Measurements from ENCODE around the gene CCR2.

CCR2 gene

GRCh38 chr3:46405301-46406019, 51.5 kb downstream of the CCR2 start:
- DNase-seq, result no peak

DNA sequence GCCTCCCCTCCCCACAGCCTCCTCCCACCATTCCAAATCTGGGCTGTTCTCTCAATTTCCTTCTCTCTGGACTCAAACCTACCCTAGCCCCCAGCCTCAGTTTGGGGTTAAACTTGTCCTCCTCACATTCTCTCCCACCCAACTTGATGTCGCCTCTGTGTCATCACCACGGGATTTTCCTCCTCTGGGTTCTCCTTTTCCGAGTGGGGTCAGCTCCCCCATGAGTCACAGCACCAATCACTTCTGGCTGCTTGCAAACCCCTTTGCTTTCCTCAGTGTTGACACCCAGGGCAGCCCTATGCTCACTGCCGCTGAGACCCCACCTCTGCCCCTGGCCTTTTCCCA, 52.5 kb downstream of the CCR2 start:
- no peak for DNase-seq

DNA sequence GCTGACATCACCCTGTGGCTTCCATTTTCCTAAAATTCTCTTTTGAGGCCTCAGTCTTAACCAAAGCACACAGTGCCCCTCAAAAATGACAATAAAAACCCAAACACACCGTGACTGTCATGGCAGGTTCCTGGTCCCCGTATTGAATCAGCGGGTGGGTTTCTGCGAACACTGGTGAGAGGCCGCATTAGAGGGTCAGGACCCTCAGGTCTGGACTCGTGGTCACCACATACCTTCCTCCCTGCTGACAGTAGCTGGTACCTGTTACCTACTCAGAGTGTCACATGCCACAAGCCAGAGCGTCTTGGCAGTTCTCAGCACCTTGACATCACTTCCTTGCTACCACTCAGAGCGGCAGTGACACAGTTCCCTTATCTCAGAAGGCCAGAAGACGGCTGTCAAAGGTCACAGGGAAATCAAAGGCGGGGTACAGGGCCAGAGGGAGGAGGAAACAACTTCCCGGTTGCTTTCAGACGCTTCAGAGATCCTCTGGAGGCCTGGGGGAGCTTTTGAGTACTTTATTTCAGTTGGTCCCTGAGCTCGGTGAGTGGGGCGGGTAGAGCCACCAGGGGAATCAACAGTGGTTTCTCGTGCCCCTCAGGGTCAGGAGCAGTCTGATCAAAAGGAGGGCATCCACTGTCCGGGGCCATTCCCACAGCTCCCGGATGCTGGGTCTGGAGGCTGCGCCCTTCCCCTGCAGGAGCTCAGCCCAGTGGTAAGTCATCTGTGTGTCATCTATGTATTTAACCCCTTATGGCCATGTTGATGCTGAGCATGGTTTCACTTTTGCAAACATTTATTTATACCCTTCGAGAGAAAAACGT, 53.1 kb downstream of the CCR2 start, which contains the start of the genes CCR5AS and CCRL2:
CCR5AS (minus strand) TSS at position 279 of the 824 bp plus-strand sequence.
CCRL2 (plus strand) TSS at position 472 of the 824 bp plus-strand sequence. CDS start 821 bp downstream, outside the sequence.
- peak; percentile 49 to 58 for DNase-seq

- no peak for DNase-seq
These were observed 54.1 kb downstream of the CCR2 start for GRCh38 chr3:46407970-46408369.

DNA sequence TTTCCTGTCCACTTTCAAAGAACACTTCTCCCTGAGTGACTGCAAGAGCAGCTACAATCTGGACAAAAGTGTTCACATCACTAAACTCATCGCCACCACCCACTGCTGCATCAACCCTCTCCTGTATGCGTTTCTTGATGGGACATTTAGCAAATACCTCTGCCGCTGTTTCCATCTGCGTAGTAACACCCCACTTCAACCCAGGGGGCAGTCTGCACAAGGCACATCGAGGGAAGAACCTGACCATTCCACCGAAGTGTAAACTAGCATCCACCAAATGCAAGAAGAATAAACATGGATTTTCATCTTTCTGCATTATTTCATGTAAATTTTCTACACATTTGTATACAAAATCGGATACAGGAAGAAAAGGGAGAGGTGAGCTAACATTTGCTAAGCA, 54.9 kb downstream of the CCR2 start:
- no peak for DNase-seq

- DNase-seq, result no peak
These were observed 56.0 kb downstream of the CCR2 start for GRCh38 chr3:46409739-46410489.

Data from activated T-cell treated with anti-CD3 and anti-CD28 coated beads, Interleukin-2, amount 50 U/mL, for 48 hours (primary cell).